ENCODE results near the gene NDUFS6. TPM values are rescaled to one million over a fixed set of nuclear protein-coding genes. Genes with fewer than 3 reads are reported as not detected.

NDUFS6 gene
- total and polyA plus RNA-seq, 8 donors = 12.8 to 95.0 (median 86.0) TPM; not detected in 1

DNA sequence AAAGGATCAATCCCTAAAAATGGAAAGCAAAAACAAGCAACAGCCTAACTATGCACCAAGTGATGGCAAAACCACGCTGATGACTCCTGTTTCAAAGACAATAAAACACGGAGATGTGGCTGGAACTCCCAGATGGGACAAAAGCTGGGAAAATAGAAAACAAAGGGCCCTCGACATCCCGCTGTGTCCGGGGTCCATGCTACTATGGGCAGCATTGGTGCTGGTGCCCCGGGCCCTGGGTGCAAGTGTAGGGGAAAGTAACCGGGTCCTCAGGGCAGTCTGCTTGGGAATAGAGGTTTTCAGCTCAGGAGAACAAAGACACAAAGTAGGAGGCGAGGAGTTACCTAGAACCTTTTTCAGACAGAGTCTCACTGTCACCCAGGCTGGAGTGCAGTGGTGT, 47.7 kb upstream of the NDUFS6 start:
- no peaks in the 10 kb centered on the region for H3K36me3 ChIP-seq
- intact Hi-C loops (cut with DNase I; ENCODE audit: low total_unique reads) = no loop called here

DNA sequence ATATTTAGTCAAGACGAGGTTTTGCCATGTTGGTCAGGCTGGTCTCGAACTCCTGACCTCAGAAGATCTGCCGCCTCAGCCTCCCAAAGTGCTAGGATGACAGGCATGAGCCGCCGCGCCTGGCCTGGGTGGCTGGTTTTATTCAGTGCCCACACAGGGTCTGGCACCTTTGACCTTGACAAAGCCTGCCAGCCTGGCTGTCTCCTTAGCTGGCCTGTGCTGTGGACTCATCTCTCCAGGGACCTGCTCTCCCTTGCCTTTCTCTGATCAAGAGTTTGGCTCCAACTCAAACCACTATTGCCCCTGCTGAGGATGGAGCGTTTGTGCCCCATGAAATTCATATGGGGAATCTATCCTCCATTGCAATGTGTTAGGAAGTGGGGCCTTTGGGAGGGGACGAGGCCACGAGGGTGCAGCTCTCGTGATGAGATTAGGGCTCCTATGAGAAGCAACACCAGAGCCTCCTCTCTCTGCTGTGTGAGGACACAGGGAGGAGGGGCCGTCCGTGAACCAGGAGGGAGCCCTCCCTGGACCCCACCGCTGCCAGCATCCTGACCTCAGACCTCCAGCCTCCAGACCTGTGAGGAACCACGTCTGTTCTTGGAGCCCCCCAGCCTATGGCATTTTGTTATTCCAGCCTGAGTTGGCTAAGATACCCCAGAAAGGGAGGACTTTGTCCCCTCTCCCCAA, 46.5 kb upstream of the NDUFS6 start:
- Histone ChIP-seq H3K9me3 (peaks cover 0 to 8% (median 2%) of the 10 kb centered on the region in 4 donors), H3K4me3 (no peak overlapping the region), H3K27me3 (peaks cover 0 to 62% (median 14%) of the 10 kb centered on the region in 3 donors), H3K27ac (no peak overlapping the region), H3K4me1 (no peaks in the 10 kb centered on the region), H3K36me3 (no peaks in the 10 kb centered on the region)
- intact Hi-C loops (cut with DNase I; ENCODE audit: low total_unique reads) = no loop called here
- peak in 1 of 2 donors; percentile 14 for DNase-seq
- 59 to 76% (median 70%) methylated on average over 14 of the region's 14 CpGs for WGBS, 5 donors
- TF ChIP-seq POLR2A (IDR thresholded peaks at IDR 0.05) (no peak), EP300 (IDR thresholded peaks at IDR 0.05) (no peak), POLR2AphosphoS5 (IDR thresholded peaks at IDR 0.05) (no peak)
- TF ChIP-seq, protein P1, sequence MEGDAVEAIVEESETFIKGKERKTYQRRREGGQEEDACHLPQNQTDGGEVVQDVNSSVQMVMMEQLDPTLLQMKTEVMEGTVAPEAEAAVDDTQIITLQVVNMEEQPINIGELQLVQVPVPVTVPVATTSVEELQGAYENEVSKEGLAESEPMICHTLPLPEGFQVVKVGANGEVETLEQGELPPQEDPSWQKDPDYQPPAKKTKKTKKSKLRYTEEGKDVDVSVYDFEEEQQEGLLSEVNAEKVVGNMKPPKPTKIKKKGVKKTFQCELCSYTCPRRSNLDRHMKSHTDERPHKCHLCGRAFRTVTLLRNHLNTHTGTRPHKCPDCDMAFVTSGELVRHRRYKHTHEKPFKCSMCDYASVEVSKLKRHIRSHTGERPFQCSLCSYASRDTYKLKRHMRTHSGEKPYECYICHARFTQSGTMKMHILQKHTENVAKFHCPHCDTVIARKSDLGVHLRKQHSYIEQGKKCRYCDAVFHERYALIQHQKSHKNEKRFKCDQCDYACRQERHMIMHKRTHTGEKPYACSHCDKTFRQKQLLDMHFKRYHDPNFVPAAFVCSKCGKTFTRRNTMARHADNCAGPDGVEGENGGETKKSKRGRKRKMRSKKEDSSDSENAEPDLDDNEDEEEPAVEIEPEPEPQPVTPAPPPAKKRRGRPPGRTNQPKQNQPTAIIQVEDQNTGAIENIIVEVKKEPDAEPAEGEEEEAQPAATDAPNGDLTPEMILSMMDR (IDR thresholded peaks at IDR 0.05) = no peak

More for the DNA sequence above, 47.7 kb upstream of the NDUFS6 start:
- DNase-seq = no peak
- H3K4me3 ChIP-seq = no peak overlapping the region
- WGBS, 5 donors = 67 to 86% (median 78%) methylated on average over 8 of the region's 8 CpGs
- H3K4me1 ChIP-seq = no peaks in the 10 kb centered on the region
- peaks cover 0 to 62% (median 14%) of the 10 kb centered on the region in 3 donors for H3K27me3 ChIP-seq
- TF ChIP-seq EP300 (IDR thresholded peaks at IDR 0.05) (no peak), POLR2AphosphoS5 (IDR thresholded peaks at IDR 0.05) (no peak), POLR2A (IDR thresholded peaks at IDR 0.05) (no peak)
- TF ChIP-seq, protein P1 (IDR thresholded peaks at IDR 0.05) = no peak
- no peak overlapping the region for H3K27ac ChIP-seq
- H3K9me3 ChIP-seq = peaks cover 0 to 8% (median 2%) of the 10 kb centered on the region in 4 donors

DNA sequence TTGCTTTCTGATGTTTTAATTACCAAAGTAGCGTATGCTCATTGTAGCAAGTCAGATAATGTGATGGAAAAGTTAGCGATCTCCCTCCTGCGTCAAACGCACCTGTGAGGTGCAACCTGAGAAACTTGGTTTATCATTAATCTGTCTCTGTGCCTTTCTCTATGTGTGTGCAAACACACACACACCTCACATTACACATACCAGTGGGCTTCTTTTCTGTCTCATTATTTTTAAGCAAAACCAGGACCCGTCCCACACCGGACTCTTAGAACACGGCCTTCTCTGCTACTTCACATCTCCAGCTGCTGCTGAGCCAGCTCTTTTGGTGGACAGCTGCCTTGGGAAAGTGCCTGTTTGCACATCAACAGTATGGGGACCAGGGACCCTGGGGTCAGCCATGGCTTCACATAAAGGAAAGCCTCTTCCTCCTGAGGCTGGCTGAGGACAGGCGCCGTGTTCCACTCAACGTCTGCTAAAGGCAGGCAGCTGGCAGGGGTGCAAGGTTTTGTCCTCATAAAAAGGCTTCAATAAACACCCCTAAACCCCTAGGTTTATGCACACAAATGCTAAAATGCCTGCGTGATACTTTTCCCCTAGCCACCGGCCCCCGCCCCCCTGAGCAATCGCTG, 45.8 kb upstream of the NDUFS6 start:
- no peak overlapping the region for H3K4me3 ChIP-seq
- H3K4me1 ChIP-seq = no peaks in the 10 kb centered on the region
- H3K27me3 ChIP-seq = peaks cover 0 to 61% (median 14%) of the 10 kb centered on the region in 3 donors
- TF ChIP-seq, protein P1 (IDR thresholded peaks at IDR 0.05) = no peak
- TF ChIP-seq EP300 (IDR thresholded peaks at IDR 0.05) (no peak), POLR2AphosphoS5 (IDR thresholded peaks at IDR 0.05) (no peak), POLR2A (IDR thresholded peaks at IDR 0.05) (no peak)
- DNase-seq = peak in 1 of 2 donors; percentile 17
- H3K27ac ChIP-seq = no peak overlapping the region
- H3K36me3 ChIP-seq = no peaks in the 10 kb centered on the region
- 37 to 49% (median 44%) methylated on average over 14 of the region's 14 CpGs for WGBS, 5 donors
- peaks cover 0 to 8% (median 2%) of the 10 kb centered on the region in 4 donors for H3K9me3 ChIP-seq
- intact Hi-C loops (cut with DNase I; ENCODE audit: low total_unique reads) = no loop called here

DNA sequence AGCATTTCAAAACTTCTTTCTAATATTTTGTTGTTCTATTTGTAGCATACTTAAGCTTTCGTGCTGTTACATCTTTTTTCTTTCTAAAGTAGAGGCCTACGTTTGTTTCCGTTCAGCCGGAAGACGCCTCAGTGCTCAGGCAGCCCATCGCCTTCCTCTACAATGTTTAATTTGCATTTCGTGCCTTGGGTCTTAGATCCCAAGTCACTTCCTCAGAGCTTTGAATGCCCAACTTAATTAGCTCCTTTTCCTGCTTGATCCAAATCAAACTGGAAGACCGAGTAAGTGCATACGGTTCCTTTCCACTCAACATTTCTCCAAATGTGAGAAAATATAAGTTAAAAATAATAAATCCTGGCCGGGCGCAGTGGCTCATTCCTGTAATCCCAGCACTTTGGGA, 44.7 kb upstream of the NDUFS6 start:
- intact Hi-C loops (cut with DNase I; ENCODE audit: low total_unique reads) = no loop called here
- Histone ChIP-seq H3K9me3 (peaks cover 0 to 8% (median 2%) of the 10 kb centered on the region in 4 donors), H3K4me1 (no peaks in the 10 kb centered on the region), H3K36me3 (no peaks in the 10 kb centered on the region), H3K27me3 (peaks cover 0 to 61% (median 11%) of the 10 kb centered on the region in 3 donors), H3K4me3 (no peak overlapping the region), H3K27ac (no peak overlapping the region)
- TF ChIP-seq POLR2A (IDR thresholded peaks at IDR 0.05) (no peak), EP300 (IDR thresholded peaks at IDR 0.05) (no peak), POLR2AphosphoS5 (IDR thresholded peaks at IDR 0.05) (no peak)
- TF ChIP-seq, protein P1 (IDR thresholded peaks at IDR 0.05) = no peak
- WGBS, 5 donors = 72 to 83% (median 79%) methylated on average over 11 of the region's 11 CpGs
- no peak for DNase-seq
